Measurements from ENCODE around the gene RPA1. TPM values are rescaled to one million over a fixed set of nuclear protein-coding genes. Genes with fewer than 3 reads are reported as not detected.

Gene RPA1
- 100 to 1,000 TPM; 176 to 186 TPM for total RNA-seq

DNA sequence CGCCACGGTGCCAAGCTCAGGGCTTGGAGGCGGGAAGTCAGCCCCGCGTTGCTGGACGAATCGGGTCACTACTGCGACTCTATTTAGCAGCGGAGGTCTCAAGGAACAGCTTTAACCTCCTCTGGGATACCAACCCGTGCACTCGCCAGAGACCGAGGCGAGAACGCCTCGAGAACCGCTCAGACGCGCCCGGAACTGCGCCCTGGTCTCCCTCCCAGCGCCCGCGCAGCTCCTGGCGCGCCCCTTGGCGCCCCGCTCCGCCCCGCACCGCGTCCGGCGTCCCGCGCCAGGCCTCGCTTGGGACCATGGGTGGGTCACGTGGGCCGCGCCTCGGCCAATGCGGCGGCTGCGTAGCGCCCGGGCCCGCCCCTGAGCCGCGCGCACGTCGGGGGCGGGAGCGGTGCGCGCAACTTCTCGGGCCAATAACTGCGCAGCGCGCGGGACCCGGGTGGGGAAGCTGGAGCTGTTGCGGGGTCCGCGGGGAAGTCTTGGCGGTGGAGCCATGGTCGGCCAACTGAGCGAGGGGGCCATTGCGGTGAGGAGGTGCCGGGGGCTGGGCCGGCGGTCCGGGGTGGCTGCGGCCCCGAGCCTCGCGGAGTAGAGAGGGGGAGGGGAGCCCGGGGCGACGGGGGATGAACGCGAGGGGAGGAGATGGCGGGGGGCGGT, at the start of gene RPA1, which contains the start of gene SMYD4:
TSS of gene RPA1 (plus strand) at position 414 of the 666 bp plus-strand sequence. CDS start at position 503, 89 bp downstream.
TSS of gene SMYD4 (minus strand) at position 311 of the 666 bp plus-strand sequence. CDS start 1,908 bp downstream, outside the sequence.
- Mint-ChIP-seq H3K27ac (peak within 1 kb of the TSS; percentile 84), H3K9me3 (no peaks in the 10 kb centered on the region), H3K4me3 (peak within 1 kb of the TSS; percentile 96), H3K4me1 (peaks cover 69% of the 10 kb centered on the region), H3K36me3 (ENCODE audit: low read depth) (peaks cover 51% of the 10 kb centered on the region), H3K27me3 (no peaks in the 10 kb centered on the region)
- CTCF ChIA-PET: interaction anchor here (0.6 to 1.5 kb wide), 4 partner anchors 36 to 520 kb away, joined by 3 to 5 read pairs (median 3); partner anchors contain the start of gene WDR81
- peak; percentile 92 for DNase-seq
- POLR2A ChIA-PET: interaction anchor here (0.5 to 3.1 kb wide), 24 partner anchors 9 to 507 kb away, joined by 3 to 46 read pairs (median 5); partner anchors contain the start of genes INPP5K, RILP, TSR1 and WDR81

DNA sequence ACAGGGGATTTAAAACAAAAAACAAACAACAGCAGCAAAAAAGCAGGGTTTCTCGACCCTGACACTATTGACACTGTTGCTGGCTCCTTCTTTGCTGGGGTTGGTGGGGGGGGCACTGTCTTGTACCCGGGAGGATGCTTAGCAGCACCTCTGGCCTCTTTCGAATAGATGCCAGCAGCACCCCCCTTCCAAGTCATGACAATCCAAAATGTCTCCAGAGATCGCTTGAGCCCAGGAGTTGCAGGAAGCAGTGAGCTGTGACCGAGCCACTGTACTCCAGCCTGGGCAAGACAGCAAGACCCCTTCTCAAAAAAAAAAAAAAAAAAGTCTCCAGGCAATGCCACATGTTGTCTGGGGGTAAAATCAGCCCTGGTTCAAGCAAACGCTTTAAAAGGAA, 47.6 kb upstream of the RPA1 start:
- DNase-seq: no peak
- Mint-ChIP-seq H3K4me1 (peaks cover 5% of the 10 kb centered on the region), H3K27ac (no peak overlapping the region), H3K27me3 (no peaks in the 10 kb centered on the region), H3K36me3 (ENCODE audit: low read depth) (peaks cover 59% of the 10 kb centered on the region), H3K9me3 (no peaks in the 10 kb centered on the region), H3K4me3 (no peak overlapping the region)
- POLR2A ChIA-PET: interaction anchor here (0.7 kb wide), 1 partner anchor 88 kb away, joined by 3 read pairs; no protein-coding TSS in a partner anchor
- CTCF ChIA-PET: interaction anchor here (1.4 to 4.5 kb wide), 2 partner anchors 61 to 113 kb away, joined by 4 to 46 read pairs; no protein-coding TSS in a partner anchor

DNA sequence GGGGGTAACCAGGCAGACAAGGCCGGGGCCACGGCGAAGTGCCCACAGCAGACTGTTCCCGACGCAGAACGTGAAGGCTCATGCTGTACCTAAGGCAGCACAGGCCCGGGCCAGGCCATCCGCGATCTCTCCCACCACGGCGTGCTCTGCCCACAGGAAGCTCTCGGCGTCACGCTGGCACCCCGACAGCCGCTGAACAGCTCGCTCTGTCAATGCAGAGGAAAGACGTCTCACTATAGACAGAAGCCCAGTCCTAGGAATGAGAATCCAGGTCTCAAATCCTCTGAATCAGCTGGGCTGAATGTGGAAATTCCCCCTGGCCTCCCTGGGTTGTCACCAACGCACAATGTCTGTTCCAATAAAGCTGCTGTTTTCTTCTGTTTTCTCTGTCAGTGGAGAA, 46.5 kb upstream of the RPA1 start:
- Mint-ChIP-seq H3K27ac (no peak overlapping the region), H3K36me3 (ENCODE audit: low read depth) (peaks cover 62% of the 10 kb centered on the region), H3K27me3 (no peaks in the 10 kb centered on the region), H3K9me3 (no peaks in the 10 kb centered on the region), H3K4me1 (peaks cover 5% of the 10 kb centered on the region), H3K4me3 (no peak overlapping the region)
- POLR2A ChIA-PET: interaction anchor here (0.8 to 1.7 kb wide), 6 partner anchors 19 to 114 kb away, joined by 3 to 10 read pairs (median 5); partner anchors contain the start of genes RPA1, SMYD4 and WDR81
- no peak for DNase-seq
- CTCF ChIA-PET: interaction anchor here (0.7 to 4.5 kb wide), 15 partner anchors 10 to 250 kb away, joined by 3 to 46 read pairs (median 3); no protein-coding TSS in a partner anchor

DNA sequence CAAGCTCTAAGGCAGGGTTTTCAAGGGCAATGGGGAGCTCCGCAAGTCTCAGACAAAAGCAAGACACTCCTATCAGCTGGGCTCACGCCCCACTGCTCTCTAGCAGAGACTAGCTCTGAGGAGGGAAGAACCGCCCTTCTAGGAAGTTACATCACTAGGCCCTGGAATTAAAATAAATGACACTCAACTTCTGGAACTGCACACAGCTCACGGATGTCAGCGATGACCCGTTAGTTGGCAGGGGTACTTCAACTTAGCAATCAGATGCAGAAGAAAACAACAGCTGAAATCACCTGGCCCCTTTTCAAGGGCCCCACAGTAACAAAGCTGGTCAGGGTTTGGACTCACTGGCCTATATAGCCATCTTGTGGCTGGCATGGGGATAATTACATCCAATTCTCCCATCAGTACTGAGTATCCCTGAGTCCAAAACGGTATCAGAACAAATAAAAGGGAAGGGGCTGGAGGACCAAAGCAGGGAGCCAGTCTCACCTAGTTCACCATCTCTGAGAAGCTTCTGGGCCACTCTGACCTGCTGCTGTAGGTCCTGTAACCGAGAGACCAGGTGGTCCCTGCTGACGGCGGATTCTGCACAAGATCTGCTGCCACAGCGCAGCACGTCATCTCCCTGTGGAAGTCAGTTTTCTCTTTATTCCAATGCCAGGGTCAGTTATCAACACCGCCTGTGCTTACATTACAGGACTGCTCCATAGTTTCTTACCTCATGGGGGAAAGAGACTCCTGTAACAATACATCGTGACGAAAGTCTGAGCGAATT, 45.8 kb upstream of the RPA1 start:
- peaks cover 5% of the 10 kb centered on the region for H3K4me1 Mint-ChIP-seq
- ChIA-PET CTCF (interaction anchor here (0.7 to 4.5 kb wide), 14 partner anchors 9 to 115 kb away, joined by 3 to 46 read pairs (median 4); no protein-coding TSS in a partner anchor), POLR2A (interaction anchor here (0.5 to 1.7 kb wide), 7 partner anchors 15 to 115 kb away, joined by 3 to 10 read pairs (median 5); partner anchors contain the start of genes RPA1, SMYD4 and WDR81)
- peaks cover 64% of the 10 kb centered on the region for H3K36me3 Mint-ChIP-seq (ENCODE audit: low read depth)
- H3K9me3 Mint-ChIP-seq: no peaks in the 10 kb centered on the region
- no peaks in the 10 kb centered on the region for H3K27me3 Mint-ChIP-seq
- no peak for DNase-seq
- H3K27ac Mint-ChIP-seq: no peak overlapping the region
- no peak overlapping the region for H3K4me3 Mint-ChIP-seq

DNA sequence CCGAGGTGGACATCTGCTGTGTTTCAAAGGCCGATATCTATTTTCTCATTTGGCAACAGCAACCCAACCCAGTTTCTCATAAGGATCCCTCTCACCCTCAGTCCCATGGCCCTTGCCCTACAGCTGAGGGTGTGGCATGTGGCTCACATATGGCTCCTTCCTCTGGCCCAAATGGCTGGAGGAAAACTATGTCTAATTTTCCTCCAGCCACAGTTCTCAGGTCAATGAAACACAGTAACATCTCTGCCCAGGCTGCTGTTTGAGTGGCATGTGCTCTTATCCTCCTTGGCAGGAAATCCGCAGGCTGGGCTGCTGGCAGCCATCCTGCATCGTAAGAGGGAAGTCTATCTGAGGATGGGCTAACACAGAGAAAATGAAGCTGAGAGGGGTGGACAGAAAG, 43.9 kb upstream of the RPA1 start:
- H3K27ac Mint-ChIP-seq: no peak overlapping the region
- no peaks in the 10 kb centered on the region for H3K27me3 Mint-ChIP-seq
- H3K4me3 Mint-ChIP-seq: no peak overlapping the region
- DNase-seq: no peak
- peaks cover 5% of the 10 kb centered on the region for H3K4me1 Mint-ChIP-seq
- no peaks in the 10 kb centered on the region for H3K9me3 Mint-ChIP-seq
- peaks cover 57% of the 10 kb centered on the region for H3K36me3 Mint-ChIP-seq (ENCODE audit: low read depth)
- ChIA-PET POLR2A (interaction anchor here (1.3 kb wide), 1 partner anchor 12 kb away, joined by 4 read pairs; no protein-coding TSS in a partner anchor), CTCF (interaction anchor here (1.2 kb wide), 1 partner anchor 14 kb away, joined by 3 read pairs; no protein-coding TSS in a partner anchor)

DNA sequence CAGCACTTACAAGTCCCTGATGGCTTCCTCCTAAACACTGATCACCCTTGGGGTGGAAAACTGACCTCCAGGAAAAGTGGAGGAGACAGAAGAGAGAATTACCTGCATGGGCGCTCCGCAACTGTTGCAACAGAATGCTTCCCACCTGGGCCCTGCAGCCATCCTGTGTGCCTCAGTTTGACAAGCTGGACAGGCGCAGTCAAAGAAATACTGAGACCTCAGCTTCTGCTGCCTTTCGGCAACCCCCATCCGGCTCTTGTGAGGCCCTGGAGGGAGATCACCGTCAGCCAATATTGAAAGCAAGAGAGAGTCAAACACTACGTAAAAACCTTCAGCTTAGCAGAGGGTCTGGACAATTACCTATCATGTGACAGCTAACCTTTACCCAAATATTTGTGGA, 43.1 kb upstream of the RPA1 start:
- ChIA-PET POLR2A (interaction anchor here (1.3 kb wide), 1 partner anchor 13 kb away, joined by 4 read pairs; no protein-coding TSS in a partner anchor), CTCF (no interaction called here)
- no peak for DNase-seq
- Mint-ChIP-seq H3K4me1 (peaks cover 5% of the 10 kb centered on the region), H3K9me3 (no peaks in the 10 kb centered on the region), H3K27ac (no peak overlapping the region), H3K4me3 (no peak overlapping the region), H3K27me3 (no peaks in the 10 kb centered on the region), H3K36me3 (ENCODE audit: low read depth) (peaks cover 56% of the 10 kb centered on the region)

- CTCF ChIA-PET: interaction anchor here (1.2 kb wide), 1 partner anchor 66 kb away, joined by 4 read pairs; no protein-coding TSS in a partner anchor
- POLR2A ChIA-PET: interaction anchor here (1.3 kb wide), 1 partner anchor 14 kb away, joined by 4 read pairs; no protein-coding TSS in a partner anchor
- no peak for DNase-seq
- no peak overlapping the region for H3K27ac Mint-ChIP-seq
- no peaks in the 10 kb centered on the region for H3K9me3 Mint-ChIP-seq
- peaks cover 5% of the 10 kb centered on the region for H3K4me1 Mint-ChIP-seq
- H3K36me3 Mint-ChIP-seq (ENCODE audit: low read depth): peaks cover 49% of the 10 kb centered on the region
- no peaks in the 10 kb centered on the region for H3K27me3 Mint-ChIP-seq
- no peak overlapping the region for H3K4me3 Mint-ChIP-seq
Measured at GRCh38 chr17:1787301-1787902, 42.4 kb upstream of the RPA1 start.

DNA sequence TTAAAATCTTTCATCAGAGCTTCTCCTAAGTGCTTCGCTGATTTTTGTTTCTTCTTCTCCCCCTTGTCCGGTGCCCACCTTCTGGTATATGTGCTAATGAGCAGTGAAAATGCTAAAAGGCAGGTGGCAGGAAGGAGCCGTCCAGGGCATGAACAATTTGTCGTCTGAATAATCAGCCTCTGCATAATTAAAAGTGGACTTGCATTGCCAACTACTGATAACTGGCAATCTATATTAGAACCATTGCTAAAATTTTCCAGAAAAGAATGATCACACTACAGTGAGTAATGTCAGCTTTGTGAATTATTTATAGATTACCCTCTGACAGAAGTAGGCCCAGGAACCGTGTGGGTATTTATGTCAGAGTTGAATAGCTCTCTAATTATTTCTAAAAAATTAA, 39.9 kb upstream of the RPA1 start:
- no peaks in the 10 kb centered on the region for H3K9me3 Mint-ChIP-seq
- DNase-seq: no peak
- POLR2A ChIA-PET: no interaction called here

GRCh38 chr17:1792495-1793446, 37.0 kb upstream of the RPA1 start:
- no peak overlapping the region for H3K27ac Mint-ChIP-seq
- no peaks in the 10 kb centered on the region for H3K27me3 Mint-ChIP-seq
- POLR2A ChIA-PET: interaction anchor here (0.9 kb wide), 1 partner anchor 109 kb away, joined by 3 read pairs; no protein-coding TSS in a partner anchor
- CTCF ChIA-PET: interaction anchor here (0.5 to 3.4 kb wide), 3 partner anchors 9 to 71 kb away, joined by 3 to 14 read pairs (median 3); no protein-coding TSS in a partner anchor
- H3K4me1 Mint-ChIP-seq: peaks cover 3% of the 10 kb centered on the region
- H3K36me3 Mint-ChIP-seq (ENCODE audit: low read depth): peaks cover 22% of the 10 kb centered on the region
- H3K4me3 Mint-ChIP-seq: no peak overlapping the region
- no peak for DNase-seq
- H3K9me3 Mint-ChIP-seq: no peaks in the 10 kb centered on the region

More for the DNA sequence above, 39.9 kb upstream of the RPA1 start:
- no peaks in the 10 kb centered on the region for H3K4me1 Mint-ChIP-seq
- CTCF ChIA-PET: no interaction called here
- peaks cover 30% of the 10 kb centered on the region for H3K36me3 Mint-ChIP-seq (ENCODE audit: low read depth)
- no peaks in the 10 kb centered on the region for H3K27me3 Mint-ChIP-seq
- no peak overlapping the region for H3K4me3 Mint-ChIP-seq
- H3K27ac Mint-ChIP-seq: no peak overlapping the region

- H3K36me3 Mint-ChIP-seq (ENCODE audit: low read depth): peaks cover 21% of the 10 kb centered on the region
- H3K9me3 Mint-ChIP-seq: no peaks in the 10 kb centered on the region
- CTCF ChIA-PET: interaction anchor here (1.2 to 3.4 kb wide), 2 partner anchors 10 to 72 kb away, joined by 3 to 14 read pairs; no protein-coding TSS in a partner anchor
- POLR2A ChIA-PET: interaction anchor here (0.9 kb wide), 1 partner anchor 110 kb away, joined by 3 read pairs; no protein-coding TSS in a partner anchor
- no peak for DNase-seq
- no peak overlapping the region for H3K4me3 Mint-ChIP-seq
- no peak overlapping the region for H3K27ac Mint-ChIP-seq
- peaks cover 3% of the 10 kb centered on the region for H3K4me1 Mint-ChIP-seq
- no peaks in the 10 kb centered on the region for H3K27me3 Mint-ChIP-seq
Measured at GRCh38 chr17:1793447-1793806, 36.4 kb upstream of the RPA1 start.

GRCh38 chr17:1796800-1797199, 33.0 kb upstream of the RPA1 start:
- no peak for DNase-seq
- H3K4me1 Mint-ChIP-seq: peaks cover 3% of the 10 kb centered on the region
- no peaks in the 10 kb centered on the region for H3K27me3 Mint-ChIP-seq
- POLR2A ChIA-PET: interaction anchor here (1.8 kb wide), 1 partner anchor 33 kb away, joined by 5 read pairs; the partner anchor contains the start of genes RPA1 and SMYD4
- no peaks in the 10 kb centered on the region for H3K9me3 Mint-ChIP-seq
- no peak overlapping the region for H3K4me3 Mint-ChIP-seq
- CTCF ChIA-PET: interaction anchor here (1.0 to 1.5 kb wide), 4 partner anchors 13 to 431 kb away, joined by 3 to 7 read pairs (median 4); no protein-coding TSS in a partner anchor
- H3K27ac Mint-ChIP-seq: no peak overlapping the region
- peaks cover 26% of the 10 kb centered on the region for H3K36me3 Mint-ChIP-seq (ENCODE audit: low read depth)
